GM21723 (cell line): ENCODE measurements around the gene B3GALT5.

Source experiments
- ATAC-seq: cut with Tn5 transposase; IDR thresholded peaks from one replicate; pipeline ENCODE4 v1.9.1; 2021; ENCODE audit warnings: mild to moderate bottlenecking, moderate library complexity; ENCODE audit not compliant: unreplicated experiment

B3GALT5 gene

DNA sequence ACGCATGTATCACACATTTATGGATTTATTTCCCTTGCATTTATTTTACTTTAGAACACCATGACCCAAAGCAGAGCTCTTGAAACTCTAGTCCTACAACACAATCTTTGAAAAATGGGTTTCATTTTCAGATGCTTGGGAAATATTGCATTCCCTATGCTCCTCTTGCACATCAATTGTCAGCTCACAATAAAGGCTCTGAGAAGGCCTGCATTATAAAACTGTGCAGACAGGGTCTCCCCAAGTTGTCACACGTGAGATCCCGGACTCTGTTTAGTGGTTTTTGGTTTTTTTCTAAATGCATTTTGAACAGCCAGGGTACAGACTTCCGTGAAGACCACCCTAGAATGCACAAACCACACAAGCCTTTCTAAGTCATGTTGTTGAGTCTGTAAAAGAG, 9.9 kb upstream of the B3GALT5 start:
- ATAC-seq = no peak

DNA sequence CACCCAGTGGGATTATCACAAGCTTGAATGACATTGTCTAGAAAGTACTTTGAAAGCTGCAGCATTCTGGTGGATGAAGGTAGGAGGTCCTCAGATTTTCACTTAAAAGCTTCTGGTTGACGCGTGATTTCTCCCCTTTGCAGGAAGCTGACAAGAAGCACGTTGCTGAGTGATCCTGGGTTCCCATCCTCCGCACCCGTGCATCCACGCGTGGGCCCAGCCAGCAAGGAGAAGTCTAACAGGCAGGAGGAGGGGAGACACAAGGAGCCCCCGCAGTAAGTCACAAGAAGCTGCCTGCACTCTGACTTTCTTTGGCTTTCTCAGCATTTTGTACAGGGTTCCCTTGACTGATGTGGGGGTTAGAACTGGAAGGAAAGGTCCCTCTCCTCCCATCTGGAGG, 7.8 kb upstream of the B3GALT5 start:
- no peak for ATAC-seq

DNA sequence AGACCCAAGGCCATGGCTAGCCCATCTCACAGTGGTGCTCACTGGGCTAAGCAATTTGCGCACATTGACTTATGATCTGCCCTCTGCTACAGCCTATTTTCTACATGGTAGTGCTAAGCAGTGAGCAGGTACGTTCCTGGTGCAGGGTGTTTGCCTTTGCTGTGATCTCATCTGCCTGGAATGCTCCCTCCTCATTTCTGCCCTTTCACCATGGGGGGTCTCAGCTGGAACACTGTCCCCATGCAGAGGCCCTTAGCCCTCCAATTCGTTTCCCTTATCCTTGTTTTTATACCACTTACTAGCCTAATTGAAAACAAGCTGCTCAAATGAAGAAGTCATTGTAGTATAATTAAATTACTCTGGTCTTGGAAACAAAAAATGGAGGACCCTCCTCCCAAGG, 2.0 kb upstream of the B3GALT5 start:
- ATAC-seq = no peak

DNA sequence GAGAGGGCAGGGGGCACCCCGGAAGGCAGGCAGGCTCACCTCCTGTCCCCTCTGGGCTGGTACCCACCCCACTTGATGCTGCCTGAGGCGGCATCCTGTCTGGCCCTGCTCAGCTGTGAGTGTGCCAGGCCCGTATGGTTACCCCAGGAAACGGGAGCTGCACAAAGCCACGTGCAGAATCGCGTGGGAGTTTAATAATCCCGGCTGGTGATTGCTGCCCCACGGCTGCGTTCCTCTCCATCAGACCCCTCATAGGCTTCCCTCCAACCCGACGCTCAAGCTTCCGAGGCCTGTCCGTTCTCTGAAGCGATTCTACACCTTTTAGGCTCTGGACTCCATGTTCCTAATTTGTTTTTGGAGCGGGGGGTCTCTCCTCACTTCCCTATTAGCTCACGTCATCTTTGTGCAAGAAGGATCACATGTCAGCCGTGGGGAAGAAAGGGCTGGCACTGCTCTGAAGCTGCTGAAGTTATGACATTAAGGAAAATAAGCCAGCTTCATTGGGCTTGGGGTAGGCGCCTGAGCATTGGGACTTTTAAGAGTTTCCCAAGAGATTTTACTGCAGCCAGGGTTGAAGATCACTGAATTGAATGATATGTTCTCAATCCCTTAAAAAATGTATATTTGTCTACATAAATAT, 1.1 kb upstream of the B3GALT5 start:
- no peak for ATAC-seq

DNA sequence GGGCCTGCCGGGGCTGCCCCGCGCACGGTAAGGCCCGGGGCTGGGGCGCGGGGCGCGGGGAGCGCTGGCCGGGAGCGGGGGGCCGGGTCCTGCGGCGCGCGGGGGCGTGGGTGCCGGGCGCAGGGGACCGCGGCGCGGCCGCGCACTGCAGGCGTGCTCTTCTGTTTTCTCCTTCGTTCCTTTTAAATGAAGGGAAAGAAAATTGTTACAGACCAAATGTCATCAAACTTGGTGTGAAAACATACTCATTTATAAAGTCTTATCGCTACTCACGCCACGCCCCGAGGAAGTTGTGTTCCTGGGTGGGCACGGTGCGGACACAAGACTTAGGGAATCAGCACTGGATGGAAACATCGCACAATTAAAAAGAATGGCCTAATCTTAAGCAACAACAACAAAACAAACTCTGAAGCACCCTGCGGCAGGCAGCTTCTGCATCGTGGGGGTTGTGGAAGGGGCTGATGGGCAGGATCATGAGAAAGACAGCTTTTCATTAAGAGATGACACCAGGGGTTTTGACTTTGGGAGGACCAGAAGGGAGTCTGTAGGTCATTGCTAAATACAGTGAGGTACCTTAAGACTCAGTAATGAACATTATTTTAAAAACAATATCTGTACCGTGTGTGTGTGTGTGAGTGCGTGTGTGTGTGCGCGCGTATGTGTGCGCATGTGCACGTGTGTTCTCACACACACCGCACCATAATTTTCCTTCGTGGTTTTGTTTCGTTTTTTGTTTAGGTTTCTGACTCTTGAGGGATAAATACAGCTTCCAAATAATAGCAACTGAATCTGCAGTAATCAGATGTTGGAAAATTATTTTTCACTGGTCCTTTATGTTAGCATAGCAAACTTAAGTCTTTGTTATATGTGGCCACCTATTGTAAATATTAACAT, 548 bp downstream of the B3GALT5 start:
- ATAC-seq = no peak

DNA sequence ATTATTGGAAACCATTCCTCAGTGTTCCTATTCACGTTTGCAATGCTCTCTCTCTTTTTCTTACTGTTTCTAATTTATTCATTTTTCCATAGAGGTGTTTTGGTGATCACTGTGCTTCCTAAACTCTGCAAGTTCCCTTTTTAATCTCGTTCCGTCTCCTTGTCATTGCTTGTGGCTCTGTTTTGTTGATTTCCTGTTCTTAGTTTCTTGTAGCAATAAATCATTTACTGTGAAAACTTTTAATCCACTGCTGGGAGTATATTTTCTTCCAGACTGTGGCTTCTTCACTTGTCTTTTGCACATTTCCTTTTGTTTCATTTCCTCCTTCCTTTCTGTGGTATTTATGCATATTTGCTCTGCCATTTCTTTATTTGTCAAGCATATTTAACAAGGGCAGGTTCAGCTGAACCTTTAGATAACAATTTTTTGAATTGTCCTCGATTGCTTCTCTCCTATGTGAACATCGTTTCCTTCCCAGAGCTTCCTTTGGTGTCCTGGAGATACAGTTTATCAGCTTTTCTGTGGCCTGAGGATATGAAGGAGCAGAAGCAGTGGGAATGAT, 3.6 kb downstream of the B3GALT5 start:
- no peak for ATAC-seq

DNA sequence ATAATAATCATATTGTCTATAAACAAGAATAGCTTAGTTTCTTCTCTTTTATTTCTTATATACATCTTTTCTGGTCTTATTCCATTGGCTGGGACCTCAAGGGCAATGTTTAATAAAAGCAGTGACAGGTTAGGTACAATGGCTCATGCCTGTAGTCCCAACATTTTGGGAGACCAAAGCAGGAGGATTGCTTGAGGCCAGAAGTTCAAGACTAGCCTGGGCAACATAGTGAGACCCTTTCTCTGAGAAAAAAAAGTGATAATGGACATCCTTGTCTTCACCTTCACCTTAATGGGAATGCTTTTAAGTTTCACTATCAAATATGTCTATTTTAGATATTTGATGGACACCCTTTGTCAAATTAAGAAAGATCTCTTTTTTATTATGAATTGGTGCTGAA, 8.1 kb downstream of the B3GALT5 start:
- no peak for ATAC-seq

DNA sequence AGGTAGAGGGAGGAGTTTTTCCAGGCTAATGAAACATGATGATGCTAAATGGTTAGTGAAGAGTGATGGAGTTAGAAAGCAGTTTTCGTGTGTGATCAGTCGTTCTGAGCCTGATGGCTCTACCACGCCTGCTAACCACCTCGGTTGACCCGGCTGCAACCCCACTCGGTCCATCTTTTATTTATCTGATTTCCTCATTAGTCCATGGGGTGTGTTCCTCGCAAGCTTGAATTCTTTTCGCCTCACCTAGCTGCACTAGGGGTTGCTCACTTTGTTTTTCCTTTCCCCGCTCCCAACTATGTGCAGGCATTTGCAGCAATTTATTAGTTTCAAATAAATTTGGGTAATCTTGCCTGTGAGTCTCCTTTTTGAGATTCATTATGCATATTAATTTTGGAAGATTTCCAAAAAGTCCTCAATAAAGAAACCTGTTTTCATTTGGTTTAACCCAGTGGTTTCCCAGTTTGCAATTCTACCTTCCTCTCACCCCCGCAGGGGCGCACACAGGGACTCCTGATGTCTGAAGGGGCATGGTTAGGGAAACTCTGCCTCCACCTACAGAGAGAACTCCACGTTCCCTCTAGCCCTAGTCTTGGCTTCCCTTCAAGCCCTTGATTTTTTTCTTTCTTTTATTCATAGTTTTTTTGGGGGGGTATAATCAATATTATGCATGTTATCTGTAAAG, 12.6 kb downstream of the B3GALT5 start:
- ATAC-seq = no peak

DNA sequence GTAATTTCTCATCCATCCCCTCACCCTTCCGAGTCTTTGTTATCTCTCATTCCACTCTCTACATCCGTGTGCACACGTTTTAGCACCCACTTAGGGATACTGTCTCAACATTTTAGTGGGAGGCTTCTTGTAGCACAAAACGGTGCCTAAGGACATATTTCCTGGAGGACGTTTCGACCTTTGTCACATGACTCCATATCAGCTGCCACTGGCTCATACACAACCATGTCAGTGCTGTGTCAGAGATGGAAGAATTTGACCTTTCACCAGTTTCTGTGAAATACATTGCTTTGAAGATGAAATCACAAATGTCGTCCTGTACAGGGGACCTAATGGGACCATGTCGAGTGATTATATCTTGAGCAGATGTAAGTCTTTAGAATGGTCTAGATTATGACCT, 15.6 kb downstream of the B3GALT5 start:
- no peak for ATAC-seq

DNA sequence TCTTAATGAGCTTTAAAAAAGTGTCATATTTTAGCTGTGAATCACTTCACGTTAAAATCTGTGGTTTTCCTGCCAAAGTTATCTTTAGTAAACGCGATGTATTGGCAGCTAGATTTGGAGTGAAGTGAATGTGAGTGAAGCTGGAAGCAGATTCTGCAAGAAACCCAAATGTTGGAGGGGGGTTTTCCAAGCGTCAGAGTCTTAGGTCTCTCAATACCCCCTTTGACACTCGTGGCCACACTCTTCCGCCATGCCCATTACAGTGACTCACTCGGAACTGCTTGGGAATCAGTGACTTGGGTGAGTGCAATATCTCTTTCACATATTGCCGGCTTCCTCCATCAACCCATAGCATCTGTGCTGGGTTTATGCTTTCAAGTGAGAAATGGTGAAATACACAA, 17.5 kb downstream of the B3GALT5 start:
- ATAC-seq = no peak

DNA sequence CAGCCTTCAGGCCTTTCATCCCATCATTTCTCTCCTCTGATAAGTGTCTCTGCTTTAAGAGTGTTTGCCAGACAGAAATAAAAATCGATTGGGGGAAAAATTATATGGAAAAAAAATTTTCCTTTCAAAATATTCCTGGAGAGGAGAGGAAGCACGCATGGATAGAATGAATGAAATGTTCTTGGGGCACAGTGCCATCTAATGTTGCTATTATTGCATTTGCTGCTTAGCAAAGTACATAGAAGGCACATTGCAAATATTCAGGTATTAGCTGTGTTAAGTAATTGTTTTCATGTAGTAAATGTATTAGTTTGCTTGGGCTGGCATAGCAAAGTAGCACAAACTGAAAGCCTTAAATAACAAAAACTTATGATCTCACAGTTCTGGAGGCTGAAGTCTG, 18.1 kb downstream of the B3GALT5 start:
- no peak for ATAC-seq

DNA sequence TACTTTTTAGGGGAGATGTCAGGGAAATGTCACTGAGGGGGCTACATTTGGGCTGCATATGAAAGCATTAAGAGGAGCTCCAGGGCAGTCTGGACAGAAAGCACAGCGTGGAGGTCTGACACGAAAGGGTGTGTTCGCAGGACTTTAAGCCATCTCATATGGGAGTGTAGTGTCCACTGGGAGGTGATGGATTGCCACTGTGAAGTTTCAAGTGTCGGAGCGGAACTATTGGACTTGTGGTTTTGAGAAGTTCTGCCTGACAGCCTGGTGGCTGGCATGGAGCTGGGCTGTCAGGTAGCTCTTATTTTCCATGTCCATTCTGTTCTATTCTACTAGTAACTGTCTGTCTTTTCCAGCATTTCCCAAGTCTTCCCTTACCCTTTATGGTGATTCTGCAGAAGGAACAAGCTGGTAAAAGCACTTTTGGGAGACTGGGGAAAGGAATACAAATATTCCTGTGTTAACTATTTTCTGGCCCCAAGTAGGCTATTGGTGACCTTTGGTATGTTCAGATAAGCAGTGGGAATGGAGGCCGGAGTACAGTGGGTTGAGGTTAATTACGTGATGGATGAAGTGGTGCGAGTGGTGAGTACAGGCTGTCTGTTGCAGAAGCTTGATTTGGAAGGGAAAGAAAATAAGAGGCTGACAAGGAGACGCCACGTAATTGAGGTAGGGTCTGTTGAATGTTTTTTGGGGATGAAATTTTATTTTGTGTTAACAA, 19.3 kb downstream of the B3GALT5 start:
- ATAC-seq = no peak

DNA sequence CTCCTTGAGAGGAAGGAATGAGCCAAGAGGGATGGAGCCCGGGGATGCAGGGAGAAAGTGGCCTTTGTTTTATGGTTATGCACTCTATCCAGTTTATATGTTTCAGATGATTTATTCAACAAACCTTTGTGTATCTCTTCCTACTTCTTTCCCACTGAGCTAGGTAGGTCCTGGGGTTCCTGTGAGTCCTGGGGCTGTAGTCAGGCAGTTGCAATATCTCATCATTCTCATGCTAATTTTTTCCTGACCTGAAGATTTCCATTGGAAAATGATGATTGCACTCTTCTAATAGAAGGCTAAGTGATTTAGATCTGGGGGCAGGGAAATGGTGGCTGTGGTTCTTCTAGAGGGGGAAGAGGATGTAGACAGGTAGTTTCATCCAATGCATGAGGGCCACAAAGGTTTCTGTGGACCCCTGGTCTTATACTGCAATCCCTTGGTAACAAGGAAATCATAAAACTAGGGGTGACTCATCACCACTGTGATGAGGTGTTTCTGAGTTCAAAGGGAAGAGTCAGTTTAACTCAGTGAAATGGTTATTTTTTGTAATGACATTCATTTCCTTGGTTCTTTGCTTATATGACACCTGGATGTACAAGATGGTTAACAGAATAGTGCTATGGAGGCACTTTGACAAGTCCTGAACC, 20.2 kb downstream of the B3GALT5 start:
- no peak for ATAC-seq

DNA sequence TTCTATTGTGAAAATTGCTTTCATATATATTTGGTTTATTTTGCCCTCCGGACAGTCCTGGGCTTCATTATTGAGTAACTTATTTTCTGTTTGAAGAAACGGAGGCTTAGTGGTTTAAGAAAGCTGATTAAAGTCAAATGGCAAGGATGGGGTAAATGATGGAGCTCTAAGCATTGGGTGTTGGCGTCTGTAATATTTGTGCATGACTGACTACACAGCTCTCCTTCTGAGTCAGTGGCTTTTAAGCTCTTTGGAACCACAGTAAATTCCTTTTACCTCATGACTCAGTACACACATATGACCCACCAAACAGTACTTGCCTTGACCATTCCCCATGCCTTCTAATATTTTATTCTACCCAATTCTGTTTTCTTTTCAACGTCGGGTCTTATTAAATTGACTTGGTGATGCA, 21.0 kb downstream of the B3GALT5 start:
- no peak for ATAC-seq

DNA sequence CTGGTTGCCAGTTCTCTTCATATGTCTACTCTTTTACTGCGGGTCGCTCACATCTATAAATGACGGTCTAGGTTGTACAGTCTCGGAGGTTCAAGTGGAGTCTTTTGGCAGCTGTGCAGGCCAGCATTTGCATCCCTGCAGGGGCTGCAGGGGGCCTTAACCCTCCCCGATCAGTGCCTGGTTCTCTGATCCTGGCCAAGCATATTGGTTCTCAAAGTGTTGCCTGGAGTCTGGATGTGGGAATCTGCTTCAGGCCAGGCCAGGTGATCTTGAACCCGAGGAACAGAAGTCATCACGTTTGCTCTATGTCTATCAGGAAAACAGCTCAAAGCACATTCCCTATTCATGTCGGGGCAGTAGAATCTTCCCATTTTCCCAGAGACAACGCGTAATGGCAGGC, 21.8 kb downstream of the B3GALT5 start:
- ATAC-seq = no peak

DNA sequence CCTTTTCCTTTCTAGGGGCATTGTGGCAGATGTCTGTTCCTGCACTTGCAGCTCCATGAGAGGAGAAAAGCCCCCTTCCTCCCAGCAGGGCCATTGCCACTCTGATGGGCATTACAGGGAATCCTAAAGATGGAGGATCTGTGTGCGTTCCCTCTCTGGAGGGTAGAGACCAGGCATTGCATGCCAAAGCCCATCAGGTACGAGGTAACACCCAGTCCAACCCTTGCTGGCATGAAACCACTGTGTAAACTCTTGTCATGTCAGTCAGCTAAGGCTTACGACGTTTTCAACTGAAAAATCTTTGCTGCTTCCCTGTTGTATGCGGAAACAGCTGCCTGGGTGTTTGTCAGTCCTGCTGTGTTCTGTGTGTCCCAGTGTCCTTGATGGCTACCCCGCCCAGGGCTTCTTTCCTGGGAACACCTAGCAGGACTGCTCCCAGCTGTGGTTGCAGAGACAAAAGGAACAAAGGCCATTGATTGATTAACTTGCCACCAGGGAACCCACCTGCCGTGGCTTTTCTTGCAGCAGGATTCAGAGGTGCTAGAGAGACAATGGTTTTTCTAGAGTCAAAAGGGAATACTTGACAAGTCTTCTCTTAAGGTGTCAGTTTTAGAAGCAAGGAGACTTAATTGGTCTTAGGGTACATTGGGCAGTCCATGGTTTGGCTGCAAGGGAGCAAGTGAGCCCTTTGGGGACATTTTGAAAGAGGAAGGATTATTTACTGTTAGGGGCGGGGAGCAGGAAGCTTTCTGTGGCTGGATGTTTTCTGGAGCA, 24.6 kb downstream of the B3GALT5 start:
- no peak for ATAC-seq

DNA sequence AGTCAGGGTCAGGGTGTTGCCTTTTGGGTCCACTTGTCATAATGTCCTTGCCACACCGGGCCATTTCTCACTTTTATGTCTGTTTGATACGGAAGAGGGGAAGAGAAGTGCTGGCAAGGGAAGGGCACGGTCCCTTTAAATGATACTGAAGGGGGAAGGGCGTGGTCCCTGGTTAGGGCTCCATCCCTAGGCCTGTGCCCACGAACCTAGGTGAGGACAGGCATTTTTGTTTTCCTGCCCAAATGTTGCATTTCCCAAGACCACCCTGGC, 25.2 kb downstream of the B3GALT5 start:
- ATAC-seq = no peak

DNA sequence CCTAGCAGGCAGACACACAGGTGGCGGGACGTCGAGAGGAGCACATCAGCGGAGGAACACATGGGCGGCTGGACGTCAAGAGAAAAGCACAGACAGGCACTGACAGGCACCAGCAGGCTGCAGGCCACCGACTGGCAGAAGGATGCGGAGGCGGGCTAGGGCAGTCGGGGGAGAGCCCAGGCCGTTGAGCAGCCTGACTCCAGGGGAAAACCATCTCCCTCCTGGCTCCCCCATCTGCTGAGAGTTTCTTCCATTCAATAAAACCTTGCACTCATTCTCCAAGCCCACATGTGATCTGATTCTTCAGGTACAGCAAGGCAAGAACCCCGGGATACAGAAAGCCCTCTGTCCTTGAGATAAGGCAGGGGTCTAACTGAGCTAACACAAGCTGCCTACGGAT, 25.5 kb downstream of the B3GALT5 start:
- no peak for ATAC-seq

DNA sequence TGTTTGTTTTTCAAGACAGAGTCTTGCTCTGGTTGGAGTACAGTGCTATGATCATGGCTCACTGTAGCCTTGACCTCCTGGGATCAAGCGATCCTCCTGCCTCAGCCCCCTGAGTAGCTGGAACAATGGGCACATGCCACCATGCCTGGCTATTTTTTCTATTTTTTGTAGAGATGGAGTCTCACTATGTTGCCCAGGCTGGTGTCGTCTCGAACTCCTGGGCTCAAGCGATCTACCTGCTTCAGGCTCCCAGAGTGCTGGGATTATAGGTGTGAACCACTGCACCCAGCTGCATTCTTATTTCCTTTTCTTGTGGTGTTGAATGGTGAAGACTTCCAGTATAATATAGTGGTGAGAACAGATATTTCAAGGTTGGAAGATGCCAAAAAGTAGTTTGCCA, 28.0 kb downstream of the B3GALT5 start:
- no peak for ATAC-seq

DNA sequence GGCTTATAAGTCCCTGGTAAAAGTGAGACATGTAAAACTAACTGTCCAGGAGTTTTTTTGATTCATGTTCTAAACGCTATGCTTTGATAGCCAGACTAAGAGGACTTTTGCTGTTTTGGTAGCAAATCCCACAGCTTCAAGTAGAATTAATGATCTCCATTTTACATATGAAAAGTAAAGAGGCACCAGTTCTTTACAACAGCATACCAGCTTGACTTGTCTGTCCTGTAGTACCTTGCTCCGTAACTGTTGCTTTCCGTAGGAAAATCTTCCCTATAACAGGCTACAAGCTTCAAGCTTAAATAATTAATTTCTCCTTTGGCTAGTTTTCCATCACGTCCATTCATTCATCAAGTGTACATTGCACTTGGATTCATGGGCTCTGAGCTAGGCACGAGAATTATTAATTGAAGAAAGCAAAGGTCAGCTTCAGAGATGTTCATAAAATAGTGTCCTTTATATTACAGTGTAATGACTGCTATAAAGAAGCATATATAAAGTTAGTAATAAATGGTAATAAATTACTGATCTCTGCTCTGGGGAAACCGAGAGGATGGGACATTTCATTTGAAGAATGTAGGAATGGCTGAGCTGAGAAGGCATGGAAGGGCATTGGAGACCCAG, 29.2 kb downstream of the B3GALT5 start:
- no peak for ATAC-seq
